SU-DHL-6 (cell line): ENCODE data around the gene PRDM16.

Experiments
- H2AFZ ChIP-seq: fragments of 200-600 bp; sonication (generic); 2 replicates; pipeline ENCODE4 v1.6.1; 2014; ENCODE audit warnings: low read depth, mild to moderate bottlenecking, moderate library complexity, mixed read lengths, antibody characterized with exemption, low read length; ENCODE audit not compliant: severe bottlenecking
- H3F3A ChIP-seq: fragments of 200-600 bp; shearing (Covaris generic); 2 replicates; pipeline ENCODE4 v1.6.0; 2016; ENCODE audit warnings: antibody characterized with exemption, mild to moderate bottlenecking; ENCODE audit not compliant: insufficient read depth
- H3K27ac ChIP-seq: fragments of 200-600 bp; sonication (generic); 2 replicates; pipeline ENCODE4 v1.5.1; 2016; ENCODE audit warnings: low read depth, mild to moderate bottlenecking, low read length, moderate library complexity, mixed read lengths
- H3K27me3 ChIP-seq: fragments of 200-600 bp; sonication (generic), shearing (Covaris generic); 2 replicates; pipeline ENCODE4 v1.6.0; 2014; ENCODE audit warnings: mild to moderate bottlenecking, low read length
- H3K36me3 ChIP-seq: fragments of 200-600 bp; sonication (generic); 2 replicates; pipeline ENCODE4 v1.6.1; 2014; ENCODE audit warnings: mild to moderate bottlenecking, low read length, mixed read lengths
- H3K4me2 ChIP-seq: fragments of 300-600, 200-600 bp; shearing (Covaris generic), sonication (generic); 2 replicates; pipeline ENCODE4 v1.6.0; 2014; ENCODE audit warnings: low read length, low read depth, mild to moderate bottlenecking; ENCODE audit not compliant: poor library complexity, severe bottlenecking
- H3K4me3 ChIP-seq: fragments of 200-600 bp; sonication (generic); 2 replicates; pipeline ENCODE4 v1.5.1; 2014; ENCODE audit warnings: antibody characterized with exemption, low read length, mild to moderate bottlenecking, mixed read lengths; ENCODE audit not compliant: insufficient read depth, poor library complexity, severe bottlenecking
- H3K79me2 ChIP-seq: fragments of 200-600 bp; sonication (generic); 2 replicates; pipeline ENCODE4 v1.6.1; 2014; ENCODE audit warnings: mild to moderate bottlenecking, low read length, moderate library complexity; ENCODE audit not compliant: insufficient read depth
- H3K9ac ChIP-seq: fragments of 200-600 bp; sonication (generic); 2 replicates; pipeline ENCODE4 v1.7.0; 2014; ENCODE audit warnings: mild to moderate bottlenecking, low read length
- H3K9me2 ChIP-seq: fragments of 200-600 bp; sonication (generic); replicated peaks from 2 replicates; pipeline ENCODE4 v1.6.1; 2014; ENCODE audit warnings: low read length; ENCODE audit not compliant: insufficient read depth
- H3K9me3 ChIP-seq: fragments of 200-600 bp; sonication (generic); 2 replicates; pipeline ENCODE4 v1.6.1; 2014; ENCODE audit warnings: low read length, mixed read lengths; ENCODE audit not compliant: insufficient read depth
- H4K20me1 ChIP-seq: fragments of 200-600 bp; sonication (generic); 2 replicates; pipeline ENCODE4 v1.6.1; 2014; ENCODE audit warnings: low read depth, mild to moderate bottlenecking, antibody characterized with exemption, low read length, moderate library complexity, mixed read lengths
- CTCF ChIP-seq: fragments of 200-600 bp; sonication (generic); IDR thresholded peaks from one replicate; pipeline ENCODE4 v1.5.1; 2017; ENCODE audit warnings: antibody characterized with exemption, mild to moderate bottlenecking, low read length, moderate library complexity; ENCODE audit not compliant: insufficient read depth, poor library complexity, severe bottlenecking
- EZH2phosphoT487 ChIP-seq: fragments of 200-600 bp; sonication (generic), shearing (Covaris generic); conservative IDR thresholded peaks from 2 replicates; pipeline ENCODE4 v1.6.1; 2018; ENCODE audit warnings: mild to moderate bottlenecking, antibody characterized with exemption, low read length, moderate library complexity, mixed read lengths

Gene PRDM16

DNA sequence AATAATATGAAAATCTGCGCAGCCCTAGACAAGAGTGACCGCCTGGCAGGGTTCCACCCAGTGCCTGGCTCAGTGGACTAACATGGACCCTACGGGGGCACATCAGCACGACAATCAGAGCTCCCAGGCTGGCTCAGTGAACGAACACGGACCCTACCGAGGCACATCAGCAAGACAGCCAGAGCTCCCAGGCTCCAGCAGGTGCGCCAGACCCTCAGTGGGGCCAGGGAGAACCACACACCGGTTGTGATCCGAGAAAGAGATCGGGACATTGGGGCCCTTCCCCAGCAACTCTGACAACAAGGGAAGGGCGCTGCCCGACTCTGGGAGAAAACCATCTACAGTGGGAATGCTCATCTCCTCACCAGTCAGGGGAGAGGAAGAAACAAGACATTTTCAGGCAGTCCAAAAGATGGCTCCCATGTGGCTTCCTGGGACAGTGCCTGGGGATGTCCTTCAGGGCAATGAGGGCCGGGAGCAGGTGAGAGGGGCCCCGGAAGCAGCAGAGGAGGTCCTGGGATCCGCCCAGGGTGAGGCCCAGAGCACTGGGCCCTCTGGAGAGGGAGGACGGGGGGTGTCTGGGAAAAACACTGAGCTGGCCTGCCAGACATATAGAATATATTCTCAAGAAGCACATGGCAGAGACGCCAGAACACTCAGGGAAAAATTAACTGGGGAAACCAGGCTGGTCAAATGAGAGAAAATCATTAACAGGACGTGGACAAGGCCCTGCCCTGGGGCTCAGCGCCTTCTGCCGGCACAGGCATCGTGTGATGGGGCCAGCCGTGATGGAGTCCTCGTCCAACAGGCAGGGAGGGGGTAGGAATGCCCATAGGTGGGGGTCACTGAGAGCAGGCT lies 390.3 kb downstream of the PRDM16 start:
- H3F3A ChIP-seq: no peaks in the 10 kb centered on the region
- H3K9me2 ChIP-seq: no peaks in the 10 kb centered on the region
- TF ChIP-seq CTCF: no peak
- no peak for TF ChIP-seq EZH2phosphoT487
- no peak overlapping the region for H3K27ac ChIP-seq
- H3K79me2 ChIP-seq: no peaks in the 10 kb centered on the region
- H4K20me1 ChIP-seq: no peaks in the 10 kb centered on the region
- H2AFZ ChIP-seq: no peak overlapping the region
- no peak overlapping the region for H3K4me2 ChIP-seq
- H3K4me3 ChIP-seq: no peak overlapping the region
- H3K9ac ChIP-seq: no peak overlapping the region
- H3K36me3 ChIP-seq: no peaks in the 10 kb centered on the region
- H3K27me3 ChIP-seq: no peaks in the 10 kb centered on the region
- no peaks in the 10 kb centered on the region for H3K9me3 ChIP-seq

GRCh38 chr1:3459940-3460671 lies 391.1 kb downstream of the PRDM16 start:
- TF ChIP-seq CTCF (no peak), EZH2phosphoT487 (no peak)
- no peak overlapping the region for H3K27ac ChIP-seq

DNA sequence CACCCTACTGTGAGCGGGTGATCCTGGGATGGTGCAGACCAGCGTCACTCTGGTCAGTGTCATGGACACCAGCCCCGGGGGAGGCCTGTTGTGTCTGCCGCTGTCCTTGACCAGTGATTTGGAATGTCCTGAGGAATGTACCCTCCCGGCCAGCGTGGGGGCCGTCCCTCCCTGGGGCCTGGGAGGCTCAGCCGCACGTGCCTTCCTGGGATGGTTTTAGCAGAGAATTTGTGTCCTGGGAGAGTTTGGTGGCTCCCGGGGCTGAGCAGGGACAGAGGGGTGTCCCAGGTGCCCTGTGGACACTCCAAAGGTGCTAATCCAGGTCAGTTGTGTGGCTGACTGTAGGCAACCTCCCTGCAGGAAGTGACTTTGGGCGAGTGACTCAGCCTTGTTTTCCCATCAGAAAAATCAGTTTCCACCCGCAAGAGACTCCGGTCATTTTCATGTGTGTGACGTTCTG lies 391.7 kb downstream of the PRDM16 start:
- no peaks in the 10 kb centered on the region for H3K79me2 ChIP-seq
- H3K9me3 ChIP-seq: no peaks in the 10 kb centered on the region
- no peak overlapping the region for H3K4me3 ChIP-seq
- H2AFZ ChIP-seq: no peak overlapping the region
- H3K9me2 ChIP-seq: no peaks in the 10 kb centered on the region
- no peaks in the 10 kb centered on the region for H3F3A ChIP-seq
- no peaks in the 10 kb centered on the region for H3K27me3 ChIP-seq
- H3K4me2 ChIP-seq: no peak overlapping the region
- H3K36me3 ChIP-seq: no peaks in the 10 kb centered on the region
- no peaks in the 10 kb centered on the region for H4K20me1 ChIP-seq
- H3K9ac ChIP-seq: no peak overlapping the region
- H3K27ac ChIP-seq: no peak overlapping the region
- TF ChIP-seq EZH2phosphoT487 (no peak), CTCF (no peak)

More at GRCh38 chr1:3459940-3460671, 391.1 kb downstream of the PRDM16 start:
- H3K4me2 ChIP-seq: no peak overlapping the region
- no peaks in the 10 kb centered on the region for H3K9me3 ChIP-seq
- H4K20me1 ChIP-seq: no peaks in the 10 kb centered on the region
- no peaks in the 10 kb centered on the region for H3K79me2 ChIP-seq
- no peak overlapping the region for H3K9ac ChIP-seq
- no peak overlapping the region for H3K4me3 ChIP-seq
- H3K9me2 ChIP-seq: no peaks in the 10 kb centered on the region
- no peaks in the 10 kb centered on the region for H3F3A ChIP-seq
- no peak overlapping the region for H2AFZ ChIP-seq
- H3K27me3 ChIP-seq: no peaks in the 10 kb centered on the region
- no peaks in the 10 kb centered on the region for H3K36me3 ChIP-seq
